Measurements from ENCODE around the gene PEBP1.

DNA sequence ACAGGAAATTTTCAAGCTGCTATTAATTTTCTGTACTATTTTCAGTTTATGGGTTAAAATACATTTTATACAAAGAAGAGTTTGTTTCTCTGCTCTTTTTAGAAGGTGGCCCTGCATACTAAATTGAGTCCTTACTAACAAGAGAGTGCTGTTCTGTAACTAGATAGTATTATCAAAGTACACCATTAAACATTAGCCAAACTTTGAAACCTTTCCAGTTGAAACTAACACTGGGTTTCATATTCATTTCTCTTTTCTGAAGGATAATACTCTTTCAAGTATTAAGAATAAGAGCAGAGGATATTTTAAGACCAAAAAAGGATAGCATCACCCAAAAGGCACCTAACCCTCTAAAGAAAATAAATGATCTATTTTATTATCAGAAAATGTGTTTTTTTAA, 47.2 kb downstream of the PEBP1 start:
- TF ChIP-seq, protein P1, sequence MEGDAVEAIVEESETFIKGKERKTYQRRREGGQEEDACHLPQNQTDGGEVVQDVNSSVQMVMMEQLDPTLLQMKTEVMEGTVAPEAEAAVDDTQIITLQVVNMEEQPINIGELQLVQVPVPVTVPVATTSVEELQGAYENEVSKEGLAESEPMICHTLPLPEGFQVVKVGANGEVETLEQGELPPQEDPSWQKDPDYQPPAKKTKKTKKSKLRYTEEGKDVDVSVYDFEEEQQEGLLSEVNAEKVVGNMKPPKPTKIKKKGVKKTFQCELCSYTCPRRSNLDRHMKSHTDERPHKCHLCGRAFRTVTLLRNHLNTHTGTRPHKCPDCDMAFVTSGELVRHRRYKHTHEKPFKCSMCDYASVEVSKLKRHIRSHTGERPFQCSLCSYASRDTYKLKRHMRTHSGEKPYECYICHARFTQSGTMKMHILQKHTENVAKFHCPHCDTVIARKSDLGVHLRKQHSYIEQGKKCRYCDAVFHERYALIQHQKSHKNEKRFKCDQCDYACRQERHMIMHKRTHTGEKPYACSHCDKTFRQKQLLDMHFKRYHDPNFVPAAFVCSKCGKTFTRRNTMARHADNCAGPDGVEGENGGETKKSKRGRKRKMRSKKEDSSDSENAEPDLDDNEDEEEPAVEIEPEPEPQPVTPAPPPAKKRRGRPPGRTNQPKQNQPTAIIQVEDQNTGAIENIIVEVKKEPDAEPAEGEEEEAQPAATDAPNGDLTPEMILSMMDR (IDR thresholded peaks at IDR 0.05) = no peak
- TF ChIP-seq POLR2A (IDR thresholded peaks at IDR 0.05) = no peak

Data from gastroesophageal sphincter (tissue), 3 donors.